Cardiac muscle cell (in vitro differentiated cells and primary cell): ENCODE measurements around the gene CUL4A. TPM values are rescaled to one million over a fixed set of nuclear protein-coding genes. Genes with fewer than 3 reads are reported as not detected.
A peak's percentile ranks its signal among the peaks of the same experiment; 100 is the strongest.

Source experiments
- DNase-seq, 2 donors: peaks; one replicate each; pipeline versions ENCODE4 v3.0.0 to v3.0.0-alpha.2; 2010 to 2017; ENCODE audit warnings: low read depth in 1 of 2, low spot score in 1 of 2
- H3K27ac ChIP-seq: fragments of 200-600 bp; sonication (generic); 2 replicates; pipeline ENCODE4 v1.5.1; 2016
- H3K27me3 ChIP-seq: fragments of 200-600 bp; sonication (generic); 2 replicates; pipeline ENCODE4 v1.6.0; 2016; ENCODE audit warnings: control low read depth
- H3K36me3 ChIP-seq: fragments of 200-600 bp; sonication (generic); 2 replicates; pipeline ENCODE4 v1.5.1; 2016; ENCODE audit warnings: control low read depth
- H3K4me1 ChIP-seq: fragments of 200-600 bp; sonication (generic); 2 replicates; pipeline ENCODE4 v1.8.1; 2017; ENCODE audit warnings: low read depth, mild to moderate bottlenecking, mixed run types
- H3K4me3 ChIP-seq: fragments of 200-600 bp; sonication (generic); 2 replicates; pipeline ENCODE4 v1.5.1; 2016; ENCODE audit warnings: mild to moderate bottlenecking
- H3K9me3 ChIP-seq: fragments of 200-600 bp; sonication (generic); 2 replicates; pipeline ENCODE4 v1.5.1; 2017; ENCODE audit warnings: low read depth, mild to moderate bottlenecking, control low read depth
- CTCF ChIP-seq: IDR thresholded peaks from 2 replicates; pipeline ENCODE4 v1.5.1; 2012; ENCODE audit warnings: low read depth, mild to moderate bottlenecking, low read length
- polyA plus RNA-seq: library from polyadenylated mRNA; unstranded; fragments of >200 nt; fragmentation: Nextera tagmentation; extraction: Ambion mirVana; gene quantifications from 2 replicates; pipeline ENCODE4 v1.2.1, GENCODE V29; 2016
- total RNA-seq: library from RNA; depleted of rRNA; stranded (reverse); fragments of >200 nt; gene quantifications from 2 replicates; pipeline ENCODE4 v1.2.3, GENCODE V29; 2016

Gene CUL4A
- total and polyA plus RNA-seq, 2 experiments from 2014 or later, result 57.7 to 89.3 TPM

GRCh38 chr13:113274721-113275120 lies 65.3 kb downstream of the CUL4A start:
- no peak for DNase-seq
- H3K36me3 ChIP-seq, result no peaks in the 10 kb centered on the region
- no peaks in the 10 kb centered on the region for H3K27me3 ChIP-seq
- H3K4me3 ChIP-seq, result no peak overlapping the region
- TF ChIP-seq CTCF, result no peak
- H3K27ac ChIP-seq, result no peak overlapping the region
- no peaks in the 10 kb centered on the region for H3K9me3 ChIP-seq
- no peaks in the 10 kb centered on the region for H3K4me1 ChIP-seq

- no peak overlapping the region for H3K4me3 ChIP-seq
- no peaks in the 10 kb centered on the region for H3K4me1 ChIP-seq
- H3K36me3 ChIP-seq, result no peaks in the 10 kb centered on the region
- H3K27ac ChIP-seq, result no peak overlapping the region
- H3K9me3 ChIP-seq, result no peaks in the 10 kb centered on the region
- TF ChIP-seq CTCF, result peak; percentile 60
- DNase-seq, result peak; percentile 58 to 68
- H3K27me3 ChIP-seq, result no peaks in the 10 kb centered on the region
These were observed 66.0 kb downstream of the CUL4A start for GRCh38 chr13:113275387-113275786.

- Histone ChIP-seq H3K36me3 (no peaks in the 10 kb centered on the region), H3K27ac (no peak overlapping the region), H3K4me1 (no peaks in the 10 kb centered on the region), H3K4me3 (no peak overlapping the region), H3K9me3 (no peaks in the 10 kb centered on the region), H3K27me3 (no peaks in the 10 kb centered on the region)
- DNase-seq, result no peak
- TF ChIP-seq CTCF, result no peak
These were observed 70.7 kb downstream of the CUL4A start for GRCh38 chr13:113280126-113280525.

- DNase-seq, result no peak
- no peak overlapping the region for H3K27ac ChIP-seq
- no peaks in the 10 kb centered on the region for H3K4me1 ChIP-seq
- H3K27me3 ChIP-seq, result no peaks in the 10 kb centered on the region
- no peaks in the 10 kb centered on the region for H3K36me3 ChIP-seq
- H3K9me3 ChIP-seq, result no peaks in the 10 kb centered on the region
- TF ChIP-seq CTCF, result no peak
- no peak overlapping the region for H3K4me3 ChIP-seq
These were observed 74.5 kb downstream of the CUL4A start for GRCh38 chr13:113283904-113284303.

GRCh38 chr13:113288880-113289279 lies 79.5 kb downstream of the CUL4A start:
- H3K9me3 ChIP-seq, result no peaks in the 10 kb centered on the region
- no peak for DNase-seq
- H3K4me1 ChIP-seq, result peaks cover 5% of the 10 kb centered on the region
- no peak for TF ChIP-seq CTCF
- H3K27me3 ChIP-seq, result peaks cover 12% of the 10 kb centered on the region
- no peak overlapping the region for H3K4me3 ChIP-seq
- no peaks in the 10 kb centered on the region for H3K36me3 ChIP-seq
- H3K27ac ChIP-seq, result no peak overlapping the region

- no peak for TF ChIP-seq CTCF
- peaks cover 5% of the 10 kb centered on the region for H3K4me1 ChIP-seq
These were observed 81.7 kb downstream of the CUL4A start for GRCh38 chr13:113291129-113291528.

More at GRCh38 chr13:113291129-113291528, 81.7 kb downstream of the CUL4A start:
- Histone ChIP-seq H3K27me3 (peaks cover 12% of the 10 kb centered on the region), H3K9me3 (no peaks in the 10 kb centered on the region), H3K36me3 (no peaks in the 10 kb centered on the region), H3K4me3 (no peak overlapping the region), H3K27ac (no peak overlapping the region)
- no peak for DNase-seq
